Measurements from ENCODE around the gene ADRA1B. TPM values are rescaled to one million over a fixed set of nuclear protein-coding genes. Genes with fewer than 3 reads are reported as not detected.

The ADRA1B gene
- total RNA-seq, 6 experiments from 2014 or later: 0.17 to 0.57 (median 0.38) TPM

DNA sequence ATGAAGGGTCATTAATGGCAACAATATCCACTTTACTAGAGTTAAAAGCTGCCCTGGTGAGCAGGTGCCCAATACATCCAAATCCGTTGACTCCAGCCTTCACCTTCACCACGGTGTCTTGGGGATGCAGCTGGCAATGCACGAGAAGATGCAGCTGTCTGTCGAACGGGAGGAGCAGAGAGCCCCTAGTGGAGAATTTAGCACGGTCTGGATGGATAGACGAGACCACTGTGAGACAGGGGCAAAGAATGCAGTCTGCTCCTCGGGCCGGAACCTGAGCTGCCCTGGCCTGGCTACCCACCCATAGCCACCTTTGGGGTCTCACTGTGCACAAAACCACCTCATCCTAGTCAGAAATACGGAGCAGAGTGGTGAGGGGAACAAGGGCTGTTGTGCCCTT lies 35.1 kb downstream of the ADRA1B start:
- H3K4me1 Mint-ChIP-seq (ENCODE audit: low read depth): peaks cover 21% of the 10 kb centered on the region; the same call in 1 of the 2 replicates
- peaks cover 29% of the 10 kb centered on the region for H3K27me3 Mint-ChIP-seq (ENCODE audit: insufficient read depth)
- TF ChIP-seq, protein P1, sequence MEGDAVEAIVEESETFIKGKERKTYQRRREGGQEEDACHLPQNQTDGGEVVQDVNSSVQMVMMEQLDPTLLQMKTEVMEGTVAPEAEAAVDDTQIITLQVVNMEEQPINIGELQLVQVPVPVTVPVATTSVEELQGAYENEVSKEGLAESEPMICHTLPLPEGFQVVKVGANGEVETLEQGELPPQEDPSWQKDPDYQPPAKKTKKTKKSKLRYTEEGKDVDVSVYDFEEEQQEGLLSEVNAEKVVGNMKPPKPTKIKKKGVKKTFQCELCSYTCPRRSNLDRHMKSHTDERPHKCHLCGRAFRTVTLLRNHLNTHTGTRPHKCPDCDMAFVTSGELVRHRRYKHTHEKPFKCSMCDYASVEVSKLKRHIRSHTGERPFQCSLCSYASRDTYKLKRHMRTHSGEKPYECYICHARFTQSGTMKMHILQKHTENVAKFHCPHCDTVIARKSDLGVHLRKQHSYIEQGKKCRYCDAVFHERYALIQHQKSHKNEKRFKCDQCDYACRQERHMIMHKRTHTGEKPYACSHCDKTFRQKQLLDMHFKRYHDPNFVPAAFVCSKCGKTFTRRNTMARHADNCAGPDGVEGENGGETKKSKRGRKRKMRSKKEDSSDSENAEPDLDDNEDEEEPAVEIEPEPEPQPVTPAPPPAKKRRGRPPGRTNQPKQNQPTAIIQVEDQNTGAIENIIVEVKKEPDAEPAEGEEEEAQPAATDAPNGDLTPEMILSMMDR (IDR thresholded peaks at IDR 0.05): no peak
- H3K27ac Mint-ChIP-seq: no peak overlapping the region
- no peaks in the 10 kb centered on the region for H3K9me3 Mint-ChIP-seq
- H3K36me3 Mint-ChIP-seq (ENCODE audit: low read depth): no peaks in the 10 kb centered on the region
- H3K4me3 Mint-ChIP-seq: no peak overlapping the region
- DNase-seq: no peak

DNA sequence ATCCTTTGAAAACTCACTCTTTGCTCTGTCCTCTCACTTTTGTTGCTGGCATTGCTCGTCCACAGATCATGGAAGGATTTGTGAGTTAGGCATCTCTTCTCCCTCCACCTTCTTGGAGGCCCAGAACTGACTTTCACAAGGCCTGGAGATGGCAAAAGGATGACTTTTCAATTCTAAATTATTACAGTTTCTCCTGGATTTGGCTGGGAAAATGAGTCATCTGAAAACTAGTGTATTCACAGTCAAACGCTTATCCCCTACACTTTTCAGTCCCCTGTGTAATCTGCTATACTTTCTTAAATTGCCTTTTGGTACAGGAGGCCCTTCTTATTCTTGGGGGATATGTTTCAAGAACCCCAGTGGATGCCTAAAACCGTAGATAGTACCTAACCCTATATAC lies 35.6 kb downstream of the ADRA1B start:
- H3K27me3 Mint-ChIP-seq (ENCODE audit: insufficient read depth): peaks cover 29% of the 10 kb centered on the region

DNA sequence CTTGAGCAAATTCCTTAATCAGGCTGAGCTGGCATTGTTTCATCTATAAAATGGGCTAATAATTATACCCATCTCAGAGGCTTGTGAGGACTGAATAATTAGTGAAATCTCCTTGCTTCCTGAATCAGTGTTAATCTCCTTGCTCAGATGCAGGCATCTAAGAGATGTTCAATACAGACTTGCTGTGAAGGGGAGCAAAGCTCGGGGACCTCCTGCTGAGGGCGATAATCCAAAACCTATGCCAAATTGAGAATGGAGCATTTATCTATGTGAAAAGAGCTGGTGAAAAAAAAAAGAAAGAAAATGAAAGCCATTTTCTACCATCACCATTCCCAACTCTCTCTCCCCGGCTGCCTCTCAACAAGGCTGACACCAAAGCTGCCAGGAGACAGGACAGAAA lies 37.3 kb downstream of the ADRA1B start:
- TF ChIP-seq, protein P1 (IDR thresholded peaks at IDR 0.05): no peak
- H3K4me3 Mint-ChIP-seq: no peak overlapping the region
- peaks cover 20% of the 10 kb centered on the region for H3K27me3 Mint-ChIP-seq (ENCODE audit: insufficient read depth)
- H3K36me3 Mint-ChIP-seq (ENCODE audit: low read depth): no peaks in the 10 kb centered on the region
- no peak overlapping the region for H3K27ac Mint-ChIP-seq
- peaks cover 14% of the 10 kb centered on the region; the same call in 1 of the 2 replicates for H3K4me1 Mint-ChIP-seq (ENCODE audit: low read depth)
- no peaks in the 10 kb centered on the region for H3K9me3 Mint-ChIP-seq
- DNase-seq: no peak

More for the DNA sequence above, 35.6 kb downstream of the ADRA1B start:
- no peak overlapping the region for H3K4me3 Mint-ChIP-seq
- H3K36me3 Mint-ChIP-seq (ENCODE audit: low read depth): no peaks in the 10 kb centered on the region
- DNase-seq: no peak
- TF ChIP-seq, protein P1 (IDR thresholded peaks at IDR 0.05): no peak
- H3K9me3 Mint-ChIP-seq: no peaks in the 10 kb centered on the region
- no peak overlapping the region for H3K27ac Mint-ChIP-seq
- H3K4me1 Mint-ChIP-seq (ENCODE audit: low read depth): peaks cover 21% of the 10 kb centered on the region; the same call in 1 of the 2 replicates

DNA sequence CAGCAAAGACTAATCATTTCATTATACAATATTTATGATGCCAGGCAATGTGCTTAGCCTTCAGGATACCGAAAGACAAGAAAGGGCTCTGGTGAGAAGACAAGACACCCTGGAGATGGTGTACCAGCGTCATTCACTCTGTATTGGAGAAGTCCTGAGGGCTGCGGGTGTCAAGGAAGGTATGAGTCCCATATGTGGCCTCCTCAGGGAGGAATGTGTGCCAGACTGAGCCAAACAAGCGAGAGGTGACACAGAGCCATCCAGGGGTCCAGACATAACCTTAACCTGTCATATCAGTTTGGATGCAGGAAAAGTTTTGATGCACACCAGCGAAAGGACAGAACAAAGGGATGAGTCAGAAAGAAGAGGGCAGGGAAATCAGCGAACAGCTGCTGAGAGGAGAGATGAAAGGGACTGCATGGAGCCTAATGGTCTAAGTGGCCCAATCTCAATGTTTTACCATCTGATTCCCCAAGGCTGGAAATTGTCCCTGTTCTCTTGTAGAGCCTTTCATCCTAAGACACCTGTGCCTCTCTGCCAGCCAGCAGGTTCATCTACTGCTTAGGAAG lies 38.9 kb downstream of the ADRA1B start:
- no peak overlapping the region for H3K27ac Mint-ChIP-seq
- peaks cover 14% of the 10 kb centered on the region; the same call in 1 of the 2 replicates for H3K4me1 Mint-ChIP-seq (ENCODE audit: low read depth)
- H3K36me3 Mint-ChIP-seq (ENCODE audit: low read depth): no peaks in the 10 kb centered on the region
- DNase-seq: no peak
- H3K4me3 Mint-ChIP-seq: no peak overlapping the region
- TF ChIP-seq, protein P1 (IDR thresholded peaks at IDR 0.05): no peak
- H3K27me3 Mint-ChIP-seq (ENCODE audit: insufficient read depth): peaks cover 14% of the 10 kb centered on the region
- H3K9me3 Mint-ChIP-seq: no peaks in the 10 kb centered on the region

DNA sequence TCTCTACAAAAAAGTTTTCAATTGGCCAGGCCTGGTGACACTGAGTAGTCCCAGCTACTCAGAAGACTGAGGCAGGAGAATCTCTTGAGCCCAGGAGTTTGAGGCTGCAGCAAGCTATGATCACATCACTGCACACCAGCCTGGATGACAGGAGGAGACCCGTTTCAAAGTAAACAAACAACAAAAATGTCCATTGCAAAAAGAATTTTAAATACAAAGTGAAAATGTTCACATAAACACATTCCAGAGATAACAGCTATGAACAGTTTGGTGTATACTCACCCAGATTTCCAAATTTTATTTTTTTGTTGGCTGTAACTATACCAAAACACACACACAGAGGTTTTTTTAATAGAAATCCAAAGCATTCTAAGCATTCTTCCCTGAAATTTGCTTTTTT lies 39.8 kb downstream of the ADRA1B start:
- H3K9me3 Mint-ChIP-seq: no peaks in the 10 kb centered on the region
- H3K27ac Mint-ChIP-seq: no peak overlapping the region
- TF ChIP-seq, protein P1 (IDR thresholded peaks at IDR 0.05): no peak
- DNase-seq: no peak
- H3K27me3 Mint-ChIP-seq (ENCODE audit: insufficient read depth): peaks cover 10% of the 10 kb centered on the region
- H3K4me1 Mint-ChIP-seq (ENCODE audit: low read depth): peaks cover 14% of the 10 kb centered on the region; the same call in 1 of the 2 replicates
- no peaks in the 10 kb centered on the region for H3K36me3 Mint-ChIP-seq (ENCODE audit: low read depth)
- no peak overlapping the region for H3K4me3 Mint-ChIP-seq

All from HFFc6 (cell line).